ENCODE results near the gene SIRPB1. TPM values are rescaled to one million over a fixed set of nuclear protein-coding genes. Genes with fewer than 3 reads are reported as not detected.
"Not testable (repeated sequence)": the region's sequence is repeated elsewhere in the genome, so short reads cannot be mapped to it uniquely, and the experiment has no call there.

SIRPB1 gene
- total RNA-seq, 1 experiment from 2014 or later, result not detected

DNA sequence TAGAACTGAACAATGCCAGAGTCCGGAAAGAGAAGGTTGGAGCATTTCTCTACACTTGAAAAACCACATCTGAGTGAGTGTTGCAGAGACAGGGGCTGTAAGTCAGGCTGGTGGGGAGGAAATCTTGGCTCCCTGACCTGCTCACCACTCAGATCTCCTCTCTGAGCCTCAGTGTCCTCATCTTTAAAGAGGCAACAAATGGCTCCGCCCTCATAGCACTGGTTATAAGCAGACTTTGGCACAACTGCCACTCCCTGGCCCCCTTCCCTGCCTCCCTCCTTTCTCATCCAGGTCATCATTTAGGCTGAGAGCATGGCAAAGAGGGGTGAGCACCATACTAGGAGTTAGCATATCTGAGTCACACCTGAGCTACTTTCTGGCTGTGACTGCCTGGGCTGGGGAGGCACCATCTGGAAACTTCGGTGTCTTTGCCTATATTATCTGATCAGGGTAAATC, 27.2 kb upstream of the SIRPB1 start:
- Mint-ChIP-seq H3K4me3 (no peak overlapping the region), H3K27ac (no peak overlapping the region), H3K4me1 (no peaks in the 10 kb centered on the region), H3K27me3 (ENCODE audit: low read depth) (peaks cover 10% of the 10 kb centered on the region), H3K36me3 (no peaks in the 10 kb centered on the region), H3K9me3 (no peaks in the 10 kb centered on the region)
- DNase-seq (ENCODE audit: low spot score), result no peak
- ChIA-PET CTCF (interaction anchor here (0.7 kb wide), 1 partner anchor 10 kb away, joined by 3 read pairs; no protein-coding TSS in a partner anchor), POLR2A (no interaction called here)
- no peak for ATAC-seq
- TF ChIP-seq GABPB1 (CRISPR knock-in tag; IDR thresholded peaks at IDR 0.05) (no peak), OVOL2 (CRISPR knock-in tag; IDR thresholded peaks at IDR 0.05; ENCODE audit: borderline replicate concordance) (no peak)

DNA sequence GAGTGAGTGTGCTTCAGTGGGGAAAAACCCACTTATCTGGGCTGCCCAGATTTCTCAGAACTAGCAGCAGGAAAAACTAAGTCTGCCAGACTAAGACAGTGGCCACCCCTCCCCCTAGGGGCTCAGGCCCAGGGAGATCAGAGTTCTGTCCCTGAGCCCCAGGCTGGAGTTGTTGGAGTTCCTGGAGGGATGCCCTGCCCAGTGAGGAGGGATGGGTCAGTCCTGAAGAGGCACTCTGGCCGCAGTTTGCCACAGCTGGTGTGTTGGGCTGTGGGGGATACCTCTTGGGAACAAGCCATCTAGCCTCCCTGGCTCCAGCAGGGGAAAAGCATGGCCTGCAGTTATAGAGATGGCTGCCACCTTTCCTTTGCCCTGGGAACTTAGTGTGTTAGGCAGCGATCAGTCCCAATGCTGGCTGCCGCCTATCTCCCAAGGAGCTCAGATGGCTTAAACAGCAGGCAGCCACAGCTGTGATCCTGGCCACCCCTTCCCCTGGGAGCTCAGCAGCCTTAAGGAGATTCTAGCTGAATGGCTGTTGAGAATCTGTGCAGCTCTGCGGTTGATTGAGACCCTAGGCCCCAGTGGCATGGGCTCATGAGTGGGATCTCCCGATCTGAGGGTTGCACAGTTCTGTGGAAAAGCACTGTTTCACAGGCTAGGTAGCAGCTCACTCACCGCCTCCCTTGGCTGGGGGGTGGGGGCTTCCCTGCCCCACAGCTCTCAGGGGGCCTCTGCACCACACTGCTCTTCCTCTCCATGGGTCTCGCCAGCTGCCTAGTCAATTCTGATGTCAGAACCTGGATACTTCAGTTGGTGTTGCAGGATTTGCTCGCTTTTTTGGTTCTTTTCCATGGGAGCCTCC, 24.5 kb upstream of the SIRPB1 start:
- Mint-ChIP-seq H3K27me3 (ENCODE audit: low read depth) (peaks cover 12% of the 10 kb centered on the region; the same call in 1 of the 2 replicates), H3K4me1 (no peaks in the 10 kb centered on the region), H3K4me3 (no peak overlapping the region), H3K27ac (no peak overlapping the region), H3K9me3 (no peaks in the 10 kb centered on the region), H3K36me3 (no peaks in the 10 kb centered on the region)
- ChIA-PET POLR2A (no interaction called here), CTCF (interaction anchor here (1.0 kb wide), 1 partner anchor 133 kb away, joined by 4 read pairs; no protein-coding TSS in a partner anchor)
- DNase-seq (ENCODE audit: low spot score) (no peak), ATAC-seq (no peak)
- TF ChIP-seq SP1 (CRISPR knock-in tag; conservative IDR thresholded peaks at IDR 0.05) (no peak), PRRX2 (CRISPR knock-in tag; IDR thresholded peaks at IDR 0.05) (no peak), NR2C2 (CRISPR knock-in tag; IDR thresholded peaks at IDR 0.05) (no peak)
- TF ChIP-seq, protein P1, sequence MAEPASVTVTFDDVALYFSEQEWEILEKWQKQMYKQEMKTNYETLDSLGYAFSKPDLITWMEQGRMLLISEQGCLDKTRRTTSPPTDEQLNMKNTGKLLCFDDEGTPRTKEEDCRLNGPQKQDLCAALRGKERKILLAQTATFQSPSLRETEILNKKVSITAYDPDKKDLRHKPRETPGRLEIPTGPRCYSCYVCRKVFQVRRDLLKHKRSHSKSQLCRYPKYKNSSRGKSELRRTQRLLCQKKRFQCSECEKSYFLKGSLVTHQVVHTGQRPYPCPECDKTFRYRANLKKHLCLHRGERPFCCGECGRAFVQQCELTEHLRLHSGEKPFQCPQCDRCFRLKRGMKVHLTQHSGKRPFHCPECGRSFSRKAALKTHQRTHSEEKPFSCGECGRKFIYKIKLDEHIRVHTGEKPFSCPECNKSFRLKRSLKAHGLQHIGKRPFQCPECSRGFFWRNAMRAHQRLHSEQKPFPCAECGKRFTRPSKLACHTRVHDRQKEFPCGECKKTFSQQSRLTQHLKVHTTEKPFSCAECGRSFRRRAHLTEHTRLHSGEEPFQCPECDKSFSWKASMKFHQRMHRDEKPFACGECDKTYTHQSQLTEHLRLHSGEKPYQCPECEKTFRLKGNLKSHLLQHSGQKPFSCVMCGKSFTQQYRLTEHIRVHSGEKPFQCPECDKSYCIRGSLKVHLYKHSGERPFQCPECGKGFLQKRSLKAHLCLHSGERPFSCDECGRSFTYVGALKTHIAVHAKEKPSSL (CRISPR knock-in tag; conservative IDR thresholded peaks at IDR 0.05), result no peak

DNA sequence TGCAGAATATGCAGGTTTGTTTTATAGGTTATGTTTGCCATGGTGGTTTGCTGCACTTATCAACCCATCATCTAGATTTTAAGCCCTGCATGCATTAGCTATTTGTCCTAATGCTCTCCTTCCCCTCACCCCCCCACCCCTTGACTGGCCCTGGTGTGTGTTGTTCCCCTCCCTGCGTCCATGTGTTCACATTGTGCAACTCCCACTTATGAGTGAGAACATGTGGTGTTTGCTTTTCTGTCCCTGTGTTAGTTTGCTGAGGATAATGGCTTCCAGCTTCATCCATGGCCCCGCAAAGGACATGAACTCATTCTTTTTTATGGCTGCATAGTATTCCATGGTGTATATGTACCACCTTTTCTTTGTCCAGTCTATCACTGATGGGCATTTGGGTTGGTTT, 18.8 kb upstream of the SIRPB1 start:
- ATAC-seq; H3K36me3 Mint-ChIP-seq; H3K27ac Mint-ChIP-seq; H3K27me3 Mint-ChIP-seq (ENCODE audit: low read depth); POLR2A ChIA-PET; CTCF ChIA-PET; H3K9me3 Mint-ChIP-seq; DNase-seq (ENCODE audit: low spot score); H3K4me3 Mint-ChIP-seq: not testable (repeated sequence)
- H3K4me1 Mint-ChIP-seq, result peaks cover 14% of the 10 kb centered on the region

DNA sequence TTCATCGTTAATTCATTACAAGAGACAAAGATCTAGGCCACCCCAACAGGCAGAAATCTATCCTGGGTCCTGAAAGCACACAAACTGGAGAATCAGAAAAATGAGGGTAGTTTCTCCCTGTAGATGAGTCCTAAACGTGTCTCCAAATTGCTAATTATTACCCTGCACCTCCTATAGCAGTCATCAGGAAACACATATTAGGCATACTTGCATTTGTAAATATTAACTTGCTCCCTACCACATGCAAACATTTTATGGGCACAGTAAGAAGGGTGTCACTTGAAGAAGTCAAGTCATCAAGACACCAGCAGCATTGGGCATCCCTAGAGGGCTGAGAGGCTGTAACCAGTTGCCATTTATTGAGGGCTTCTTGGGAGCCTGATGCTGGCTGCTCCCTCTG, 17.9 kb upstream of the SIRPB1 start:
- peaks cover 20% of the 10 kb centered on the region for H3K4me1 Mint-ChIP-seq
- DNase-seq (ENCODE audit: low spot score) (no peak), ATAC-seq (no peak)
- no peaks in the 10 kb centered on the region; the same call in 1 of the 2 replicates for H3K36me3 Mint-ChIP-seq
- ChIA-PET CTCF (no interaction called here), POLR2A (no interaction called here)
- no peak overlapping the region for H3K4me3 Mint-ChIP-seq
- no peak overlapping the region for H3K27ac Mint-ChIP-seq
- H3K27me3 Mint-ChIP-seq (ENCODE audit: low read depth), result peaks cover 5% of the 10 kb centered on the region; the same call in 1 of the 2 replicates
- H3K9me3 Mint-ChIP-seq, result 0 out of 2 replicates have a peak, but pooled peaks cover 3% of the 10 kb centered on the region
- no peak for TF ChIP-seq ZNF121 (CRISPR knock-in tag; IDR thresholded peaks at IDR 0.05)
- no peak for TF ChIP-seq ETV6 (CRISPR knock-in tag; IDR thresholded peaks at IDR 0.05)
- TF ChIP-seq, protein P2, sequence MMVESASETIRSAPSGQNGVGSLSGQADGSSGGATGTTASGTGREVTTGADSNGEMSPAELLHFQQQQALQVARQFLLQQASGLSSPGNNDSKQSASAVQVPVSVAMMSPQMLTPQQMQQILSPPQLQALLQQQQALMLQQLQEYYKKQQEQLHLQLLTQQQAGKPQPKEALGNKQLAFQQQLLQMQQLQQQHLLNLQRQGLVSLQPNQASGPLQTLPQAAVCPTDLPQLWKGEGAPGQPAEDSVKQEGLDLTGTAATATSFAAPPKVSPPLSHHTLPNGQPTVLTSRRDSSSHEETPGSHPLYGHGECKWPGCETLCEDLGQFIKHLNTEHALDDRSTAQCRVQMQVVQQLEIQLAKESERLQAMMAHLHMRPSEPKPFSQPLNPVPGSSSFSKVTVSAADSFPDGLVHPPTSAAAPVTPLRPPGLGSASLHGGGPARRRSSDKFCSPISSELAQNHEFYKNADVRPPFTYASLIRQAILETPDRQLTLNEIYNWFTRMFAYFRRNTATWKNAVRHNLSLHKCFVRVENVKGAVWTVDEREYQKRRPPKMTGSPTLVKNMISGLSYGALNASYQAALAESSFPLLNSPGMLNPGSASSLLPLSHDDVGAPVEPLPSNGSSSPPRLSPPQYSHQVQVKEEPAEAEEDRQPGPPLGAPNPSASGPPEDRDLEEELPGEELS (CRISPR knock-in tag; IDR thresholded peaks at IDR 0.05), result no peak
- TF ChIP-seq, protein P3, sequence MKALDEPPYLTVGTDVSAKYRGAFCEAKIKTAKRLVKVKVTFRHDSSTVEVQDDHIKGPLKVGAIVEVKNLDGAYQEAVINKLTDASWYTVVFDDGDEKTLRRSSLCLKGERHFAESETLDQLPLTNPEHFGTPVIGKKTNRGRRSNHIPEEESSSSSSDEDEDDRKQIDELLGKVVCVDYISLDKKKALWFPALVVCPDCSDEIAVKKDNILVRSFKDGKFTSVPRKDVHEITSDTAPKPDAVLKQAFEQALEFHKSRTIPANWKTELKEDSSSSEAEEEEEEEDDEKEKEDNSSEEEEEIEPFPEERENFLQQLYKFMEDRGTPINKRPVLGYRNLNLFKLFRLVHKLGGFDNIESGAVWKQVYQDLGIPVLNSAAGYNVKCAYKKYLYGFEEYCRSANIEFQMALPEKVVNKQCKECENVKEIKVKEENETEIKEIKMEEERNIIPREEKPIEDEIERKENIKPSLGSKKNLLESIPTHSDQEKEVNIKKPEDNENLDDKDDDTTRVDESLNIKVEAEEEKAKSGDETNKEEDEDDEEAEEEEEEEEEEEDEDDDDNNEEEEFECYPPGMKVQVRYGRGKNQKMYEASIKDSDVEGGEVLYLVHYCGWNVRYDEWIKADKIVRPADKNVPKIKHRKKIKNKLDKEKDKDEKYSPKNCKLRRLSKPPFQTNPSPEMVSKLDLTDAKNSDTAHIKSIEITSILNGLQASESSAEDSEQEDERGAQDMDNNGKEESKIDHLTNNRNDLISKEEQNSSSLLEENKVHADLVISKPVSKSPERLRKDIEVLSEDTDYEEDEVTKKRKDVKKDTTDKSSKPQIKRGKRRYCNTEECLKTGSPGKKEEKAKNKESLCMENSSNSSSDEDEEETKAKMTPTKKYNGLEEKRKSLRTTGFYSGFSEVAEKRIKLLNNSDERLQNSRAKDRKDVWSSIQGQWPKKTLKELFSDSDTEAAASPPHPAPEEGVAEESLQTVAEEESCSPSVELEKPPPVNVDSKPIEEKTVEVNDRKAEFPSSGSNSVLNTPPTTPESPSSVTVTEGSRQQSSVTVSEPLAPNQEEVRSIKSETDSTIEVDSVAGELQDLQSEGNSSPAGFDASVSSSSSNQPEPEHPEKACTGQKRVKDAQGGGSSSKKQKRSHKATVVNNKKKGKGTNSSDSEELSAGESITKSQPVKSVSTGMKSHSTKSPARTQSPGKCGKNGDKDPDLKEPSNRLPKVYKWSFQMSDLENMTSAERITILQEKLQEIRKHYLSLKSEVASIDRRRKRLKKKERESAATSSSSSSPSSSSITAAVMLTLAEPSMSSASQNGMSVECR (CRISPR knock-in tag; IDR thresholded peaks at IDR 0.05; ENCODE audit: borderline replicate concordance), result no peak
- no peak for TF ChIP-seq ATF1 (CRISPR knock-in tag; IDR thresholded peaks at IDR 0.05)
- TF ChIP-seq, protein P4, sequence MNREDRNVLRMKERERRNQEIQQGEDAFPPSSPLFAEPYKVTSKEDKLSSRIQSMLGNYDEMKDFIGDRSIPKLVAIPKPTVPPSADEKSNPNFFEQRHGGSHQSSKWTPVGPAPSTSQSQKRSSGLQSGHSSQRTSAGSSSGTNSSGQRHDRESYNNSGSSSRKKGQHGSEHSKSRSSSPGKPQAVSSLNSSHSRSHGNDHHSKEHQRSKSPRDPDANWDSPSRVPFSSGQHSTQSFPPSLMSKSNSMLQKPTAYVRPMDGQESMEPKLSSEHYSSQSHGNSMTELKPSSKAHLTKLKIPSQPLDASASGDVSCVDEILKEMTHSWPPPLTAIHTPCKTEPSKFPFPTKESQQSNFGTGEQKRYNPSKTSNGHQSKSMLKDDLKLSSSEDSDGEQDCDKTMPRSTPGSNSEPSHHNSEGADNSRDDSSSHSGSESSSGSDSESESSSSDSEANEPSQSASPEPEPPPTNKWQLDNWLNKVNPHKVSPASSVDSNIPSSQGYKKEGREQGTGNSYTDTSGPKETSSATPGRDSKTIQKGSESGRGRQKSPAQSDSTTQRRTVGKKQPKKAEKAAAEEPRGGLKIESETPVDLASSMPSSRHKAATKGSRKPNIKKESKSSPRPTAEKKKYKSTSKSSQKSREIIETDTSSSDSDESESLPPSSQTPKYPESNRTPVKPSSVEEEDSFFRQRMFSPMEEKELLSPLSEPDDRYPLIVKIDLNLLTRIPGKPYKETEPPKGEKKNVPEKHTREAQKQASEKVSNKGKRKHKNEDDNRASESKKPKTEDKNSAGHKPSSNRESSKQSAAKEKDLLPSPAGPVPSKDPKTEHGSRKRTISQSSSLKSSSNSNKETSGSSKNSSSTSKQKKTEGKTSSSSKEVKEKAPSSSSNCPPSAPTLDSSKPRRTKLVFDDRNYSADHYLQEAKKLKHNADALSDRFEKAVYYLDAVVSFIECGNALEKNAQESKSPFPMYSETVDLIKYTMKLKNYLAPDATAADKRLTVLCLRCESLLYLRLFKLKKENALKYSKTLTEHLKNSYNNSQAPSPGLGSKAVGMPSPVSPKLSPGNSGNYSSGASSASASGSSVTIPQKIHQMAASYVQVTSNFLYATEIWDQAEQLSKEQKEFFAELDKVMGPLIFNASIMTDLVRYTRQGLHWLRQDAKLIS (CRISPR knock-in tag; IDR thresholded peaks at IDR 0.05; ENCODE audit: borderline replicate concordance), result no peak
- TF ChIP-seq, protein P5, sequence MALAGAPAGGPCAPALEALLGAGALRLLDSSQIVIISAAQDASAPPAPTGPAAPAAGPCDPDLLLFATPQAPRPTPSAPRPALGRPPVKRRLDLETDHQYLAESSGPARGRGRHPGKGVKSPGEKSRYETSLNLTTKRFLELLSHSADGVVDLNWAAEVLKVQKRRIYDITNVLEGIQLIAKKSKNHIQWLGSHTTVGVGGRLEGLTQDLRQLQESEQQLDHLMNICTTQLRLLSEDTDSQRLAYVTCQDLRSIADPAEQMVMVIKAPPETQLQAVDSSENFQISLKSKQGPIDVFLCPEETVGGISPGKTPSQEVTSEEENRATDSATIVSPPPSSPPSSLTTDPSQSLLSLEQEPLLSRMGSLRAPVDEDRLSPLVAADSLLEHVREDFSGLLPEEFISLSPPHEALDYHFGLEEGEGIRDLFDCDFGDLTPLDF (CRISPR knock-in tag; IDR thresholded peaks at IDR 0.05), result no peak

Measured in WTC11 (cell line).